ENCODE measurements around the gene ID4.

- TF ChIP-seq CTCF (IDR thresholded peaks at IDR 0.05; ENCODE audit: low read length), result no peak
- TF ChIP-seq EZH2phosphoT487 (IDR thresholded peaks at IDR 0.05; ENCODE audit: low read length), result no peak
These were observed 39.5 kb downstream of the ID4 start for GRCh38 chr6:19876672-19877071.

Data from MM.1S (cell line).